Uterus (tissue), 2 donors: ENCODE measurements around the gene MGAT4A.

Experiments
- POLR2A ChIP-seq, 2 donors: fragments of 450-650 bp; IDR thresholded peaks; one replicate each; pipeline ENCODE4 v1.6.1; 2016; ENCODE audit warnings: antibody characterized with exemption in 2 of 2, mild to moderate bottlenecking in 1 of 2, moderate library complexity in 1 of 2
- TF ChIP-seq, protein P1 (sequence below), 4 experiments: fragments of 200-600 bp in 2 of 4; fragments of 450-650 bp in 2 of 4; sonication (generic) in 2 of 4; IDR thresholded peaks; one replicate each; pipeline ENCODE4 v1.5.1; 2016 to 2019; ENCODE audit warnings: antibody characterized with exemption in 4 of 4, mild to moderate bottlenecking in 2 of 4, moderate library complexity in 1 of 4

- TF ChIP-seq, protein P1, sequence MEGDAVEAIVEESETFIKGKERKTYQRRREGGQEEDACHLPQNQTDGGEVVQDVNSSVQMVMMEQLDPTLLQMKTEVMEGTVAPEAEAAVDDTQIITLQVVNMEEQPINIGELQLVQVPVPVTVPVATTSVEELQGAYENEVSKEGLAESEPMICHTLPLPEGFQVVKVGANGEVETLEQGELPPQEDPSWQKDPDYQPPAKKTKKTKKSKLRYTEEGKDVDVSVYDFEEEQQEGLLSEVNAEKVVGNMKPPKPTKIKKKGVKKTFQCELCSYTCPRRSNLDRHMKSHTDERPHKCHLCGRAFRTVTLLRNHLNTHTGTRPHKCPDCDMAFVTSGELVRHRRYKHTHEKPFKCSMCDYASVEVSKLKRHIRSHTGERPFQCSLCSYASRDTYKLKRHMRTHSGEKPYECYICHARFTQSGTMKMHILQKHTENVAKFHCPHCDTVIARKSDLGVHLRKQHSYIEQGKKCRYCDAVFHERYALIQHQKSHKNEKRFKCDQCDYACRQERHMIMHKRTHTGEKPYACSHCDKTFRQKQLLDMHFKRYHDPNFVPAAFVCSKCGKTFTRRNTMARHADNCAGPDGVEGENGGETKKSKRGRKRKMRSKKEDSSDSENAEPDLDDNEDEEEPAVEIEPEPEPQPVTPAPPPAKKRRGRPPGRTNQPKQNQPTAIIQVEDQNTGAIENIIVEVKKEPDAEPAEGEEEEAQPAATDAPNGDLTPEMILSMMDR (IDR thresholded peaks at IDR 0.05), result no peak
- no peak for TF ChIP-seq POLR2A (IDR thresholded peaks at IDR 0.05)
These were observed 82.5 kb downstream of the MGAT4A start for GRCh38 chr2:98648451-98648850.
